Loucy (cell line): Measurements from ENCODE around the gene ZNF80.

Experiments
- H2AFZ ChIP-seq: fragments of 200-600 bp; sonication (generic); 2 replicates; pipeline ENCODE4 v1.6.0; 2016; ENCODE audit warnings: antibody characterized with exemption, mild to moderate bottlenecking, low read length, moderate library complexity
- H3F3A ChIP-seq: fragments of 200-600 bp; 2 replicates; pipeline ENCODE4 v1.6.0; 2016; ENCODE audit warnings: antibody characterized with exemption, low read depth, mild to moderate bottlenecking
- H3K27me3 ChIP-seq: fragments of 200-600 bp; sonication (generic); 2 replicates; pipeline ENCODE4 v1.6.1; 2014; ENCODE audit warnings: low read length, mild to moderate bottlenecking; ENCODE audit not compliant: insufficient read depth, poor library complexity, severe bottlenecking
- H3K36me3 ChIP-seq: fragments of 200-600 bp; sonication (generic); 2 replicates; pipeline ENCODE4 v1.6.1; 2016; ENCODE audit warnings: low read length; ENCODE audit not compliant: insufficient read depth
- H3K4me1 ChIP-seq: fragments of 200-600 bp; sonication (generic); 2 replicates; pipeline ENCODE4 v1.5.1; 2014; ENCODE audit warnings: low read length, mild to moderate bottlenecking; ENCODE audit not compliant: insufficient read depth, poor library complexity, severe bottlenecking
- H3K4me2 ChIP-seq: fragments of 200-600 bp; sonication (generic); 2 replicates; pipeline ENCODE4 v1.6.0; 2014; ENCODE audit warnings: antibody characterized with exemption, low read length, low read depth, mild to moderate bottlenecking; ENCODE audit not compliant: poor library complexity, severe bottlenecking
- H3K4me3 ChIP-seq: fragments of 200-600 bp; sonication (generic); 2 replicates; pipeline ENCODE4 v1.5.1; 2014; ENCODE audit warnings: low read length, mild to moderate bottlenecking, mixed read lengths; ENCODE audit not compliant: poor library complexity, severe bottlenecking
- H3K79me2 ChIP-seq: fragments of 200-600 bp; sonication (generic); 2 replicates; pipeline ENCODE4 v1.6.1; 2014; ENCODE audit warnings: low read length; ENCODE audit not compliant: insufficient read depth
- H3K9ac ChIP-seq: fragments of 200-600 bp; sonication (generic); 2 replicates; pipeline ENCODE4 v1.6.0; 2014; ENCODE audit warnings: mild to moderate bottlenecking, low read depth, low read length, moderate library complexity; ENCODE audit not compliant: poor library complexity, severe bottlenecking
- H3K9me2 ChIP-seq: fragments of 200-600 bp; sonication (generic); replicated peaks from 2 replicates; pipeline ENCODE4 v1.6.1; 2016; ENCODE audit warnings: low read depth, low read length, mixed read lengths
- H3K9me3 ChIP-seq: fragments of 200-600 bp; sonication (generic); 2 replicates; pipeline ENCODE4 v1.6.1; 2014; ENCODE audit warnings: mild to moderate bottlenecking, antibody characterized with exemption, low read length, low read depth; ENCODE audit not compliant: insufficient read depth
- H4K20me1 ChIP-seq: fragments of 200-600 bp; sonication (generic); 2 replicates; pipeline ENCODE4 v1.6.0; 2014; ENCODE audit warnings: antibody characterized with exemption, low read length, mild to moderate bottlenecking; ENCODE audit not compliant: insufficient read depth, poor library complexity, severe bottlenecking
- CTCF ChIP-seq: fragments of 200-600 bp; sonication (generic); conservative IDR thresholded peaks from 2 replicates; pipeline ENCODE4 v1.5.1; 2014; ENCODE audit warnings: mild to moderate bottlenecking, antibody characterized with exemption, low read length
- EZH2phosphoT487 ChIP-seq: fragments of 200-600 bp; IDR thresholded peaks from 2 replicates; pipeline ENCODE4 v1.6.1; 2018; ENCODE audit warnings: antibody characterized with exemption, mild to moderate bottlenecking, moderate library complexity, borderline replicate concordance

Gene ZNF80

GRCh38 chr3:114274929-114275328 lies 37.6 kb upstream of the ZNF80 start:
- H3K27me3 ChIP-seq, result no peaks in the 10 kb centered on the region
- no peaks in the 10 kb centered on the region for H3F3A ChIP-seq
- H3K36me3 ChIP-seq, result no peaks in the 10 kb centered on the region
- H3K4me2 ChIP-seq, result no peak overlapping the region
- H2AFZ ChIP-seq, result no peak overlapping the region
- no peaks in the 10 kb centered on the region for H3K9me2 ChIP-seq
- H3K4me1 ChIP-seq, result no peaks in the 10 kb centered on the region
- H3K9me3 ChIP-seq, result no peaks in the 10 kb centered on the region; the same call in 1 of the 2 replicates
- no peaks in the 10 kb centered on the region for H4K20me1 ChIP-seq
- no peak overlapping the region for H3K9ac ChIP-seq
- no peaks in the 10 kb centered on the region for H3K79me2 ChIP-seq
- TF ChIP-seq CTCF (no peak), EZH2phosphoT487 (no peak)
- H3K4me3 ChIP-seq, result no peak overlapping the region

GRCh38 chr3:114272271-114272670 lies 34.9 kb upstream of the ZNF80 start:
- no peak overlapping the region for H3K9ac ChIP-seq
- no peaks in the 10 kb centered on the region for H3K79me2 ChIP-seq
- no peak overlapping the region for H2AFZ ChIP-seq
- no peak overlapping the region for H3K4me2 ChIP-seq
- H3K4me3 ChIP-seq, result no peak overlapping the region
- H3F3A ChIP-seq, result no peaks in the 10 kb centered on the region
- H3K36me3 ChIP-seq, result no peaks in the 10 kb centered on the region
- H3K9me2 ChIP-seq, result no peaks in the 10 kb centered on the region
- TF ChIP-seq CTCF (no peak), EZH2phosphoT487 (no peak)
- H3K9me3 ChIP-seq, result no peaks in the 10 kb centered on the region; the same call in 1 of the 2 replicates
- no peaks in the 10 kb centered on the region for H4K20me1 ChIP-seq
- no peaks in the 10 kb centered on the region for H3K27me3 ChIP-seq
- no peaks in the 10 kb centered on the region for H3K4me1 ChIP-seq

GRCh38 chr3:114270019-114270418 lies 32.6 kb upstream of the ZNF80 start:
- no peaks in the 10 kb centered on the region; the same call in 1 of the 2 replicates for H3K9me3 ChIP-seq
- no peaks in the 10 kb centered on the region for H3K9me2 ChIP-seq
- H3K36me3 ChIP-seq, result no peaks in the 10 kb centered on the region
- no peak overlapping the region for H3K9ac ChIP-seq
- no peak overlapping the region for H3K4me3 ChIP-seq
- no peak for TF ChIP-seq CTCF
- no peak for TF ChIP-seq EZH2phosphoT487
- H3K79me2 ChIP-seq, result no peaks in the 10 kb centered on the region
- no peak overlapping the region for H3K4me2 ChIP-seq
- no peak overlapping the region for H2AFZ ChIP-seq
- no peaks in the 10 kb centered on the region for H3K4me1 ChIP-seq
- H4K20me1 ChIP-seq, result no peaks in the 10 kb centered on the region
- H3K27me3 ChIP-seq, result no peaks in the 10 kb centered on the region
- no peaks in the 10 kb centered on the region for H3F3A ChIP-seq
